ENCODE results near the gene DCP1B.

- no peak for TF ChIP-seq CTCF (IDR thresholded peaks at IDR 0.05; ENCODE audit: extremely low read depth in 1 of 2, insufficient read depth in 1 of 2, low read depth in 1 of 2, low read length in 2 of 2)
- TF ChIP-seq JUN (IDR thresholded peaks at IDR 0.05; ENCODE audit: borderline replicate concordance, insufficient read depth, insufficient read length, low read depth): no peak
- no peak for TF ChIP-seq MAX (IDR thresholded peaks at IDR 0.05; ENCODE audit: insufficient read depth, insufficient read length)
- no peak for TF ChIP-seq MYC (IDR thresholded peaks at IDR 0.05; ENCODE audit: low read depth, low read length)
- no peak for TF ChIP-seq POLR2AphosphoS5 (IDR thresholded peaks at IDR 0.05; ENCODE audit: insufficient read depth, low read depth, low read length)
Observed at GRCh38 chr12:1906579-1906978, 97.7 kb downstream of the DCP1B start.

All from endothelial cell of umbilical vein (primary cell).